AML-193 (cell line): ENCODE measurements around the gene RNF180.

Experiments used
- DNase-seq, 2 experiments: peaks; one replicate each; lab custom pipeline; 2025; lab: John Stamatoyannopoulos, UW

The RNF180 gene

GRCh38 chr5:64165500-64166200, at the start of gene RNF180:
Gene RNF180 (plus strand): TSS chr5:64165843. CDS start chr5:64200808, 34,965 bp downstream.
- no peak for DNase-seq

GRCh38 chr5:64125521-64125920, 40.1 kb upstream of the RNF180 start:
- no peak for DNase-seq

GRCh38 chr5:64126202-64126741, 39.4 kb upstream of the RNF180 start:
- DNase-seq: no peak

- DNase-seq: no peak
Measured at GRCh38 chr5:64140018-64140417, 25.6 kb upstream of the RNF180 start.

GRCh38 chr5:64144425-64145215, 21.0 kb upstream of the RNF180 start:
- DNase-seq: no peak

- DNase-seq: no peak
Measured at GRCh38 chr5:64145216-64145895, 20.3 kb upstream of the RNF180 start.

GRCh38 chr5:64147379-64147778, 18.3 kb upstream of the RNF180 start:
- DNase-seq: no peak

GRCh38 chr5:64147849-64148441, 17.7 kb upstream of the RNF180 start:
- peak; percentile 1 to 14 for DNase-seq

GRCh38 chr5:64149268-64149667, 16.4 kb upstream of the RNF180 start:
- no peak for DNase-seq

- DNase-seq: no peak
Measured at GRCh38 chr5:64149857-64150521, 15.7 kb upstream of the RNF180 start.

- DNase-seq: no peak
Measured at GRCh38 chr5:64156261-64156660, 9.4 kb upstream of the RNF180 start.

- DNase-seq: no peak
Measured at GRCh38 chr5:64158827-64159226, 6.8 kb upstream of the RNF180 start.

- DNase-seq: no peak
Measured at GRCh38 chr5:64160201-64160600, 5.4 kb upstream of the RNF180 start.

GRCh38 chr5:64161420-64161819, 4.2 kb upstream of the RNF180 start:
- DNase-seq: no peak

GRCh38 chr5:64163135-64163534, 2.5 kb upstream of the RNF180 start:
- no peak for DNase-seq

- DNase-seq: no peak
Measured at GRCh38 chr5:64163746-64164145, 1.9 kb upstream of the RNF180 start.

- DNase-seq: no peak
Measured at GRCh38 chr5:64164166-64164565, 1.5 kb upstream of the RNF180 start.

- no peak for DNase-seq
Measured at GRCh38 chr5:64165160-64165499, 513 bp upstream of the RNF180 start.

GRCh38 chr5:64166201-64166959, 737 bp downstream of the RNF180 start:
- no peak for DNase-seq

GRCh38 chr5:64176301-64176700, 10.7 kb downstream of the RNF180 start:
- no peak for DNase-seq
